ENCODE results near the gene DPP7.
"Not testable (repeated sequence)": the region's sequence is repeated elsewhere in the genome, so short reads cannot be mapped to it uniquely, and the experiment has no call there.

Gene DPP7

DNA sequence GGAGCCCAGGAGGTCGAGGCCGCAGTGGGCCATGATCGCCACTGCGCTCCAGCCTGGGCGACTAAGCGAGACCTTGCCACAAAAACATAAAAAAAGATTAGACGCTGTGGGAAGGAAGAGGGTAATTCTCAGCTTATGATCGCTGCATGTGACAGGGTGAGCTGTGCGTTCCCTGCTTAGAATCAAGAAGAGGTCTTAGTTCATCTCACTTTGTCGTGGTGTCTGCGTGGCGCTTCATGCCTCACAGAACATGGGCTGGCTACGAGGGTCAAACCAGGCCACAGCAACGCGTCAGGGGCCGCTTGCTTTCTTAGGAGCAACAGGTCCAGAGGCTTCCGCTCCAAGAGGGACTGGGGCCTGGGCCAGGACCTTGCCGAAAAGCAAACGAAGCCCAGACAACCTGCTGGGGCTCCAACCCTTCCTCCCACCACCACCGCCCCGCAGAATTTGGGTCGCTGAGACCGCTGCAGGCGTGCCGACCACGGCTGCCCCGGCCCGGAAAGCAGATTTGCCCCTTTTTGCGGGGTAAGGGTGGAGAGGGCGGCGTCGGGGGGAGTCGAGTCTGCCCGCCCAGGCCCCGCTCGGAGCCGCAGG is 14.4 kb upstream of the DPP7 start:
- peak overlapping the region; percentile 55 for H3K4me3 ChIP-seq (ENCODE audit: severe bottlenecking)
- no peak for ATAC-seq (ENCODE audit: low read depth)
- no peaks in the 10 kb centered on the region for H3K27me3 ChIP-seq (ENCODE audit: insufficient read depth, poor library complexity, severe bottlenecking)
- peak overlapping the region; percentile 65 for H3K27ac ChIP-seq (ENCODE audit: poor library complexity, severe bottlenecking)
- H3K4me1 ChIP-seq (ENCODE audit: insufficient read depth, poor library complexity, severe bottlenecking), result no peaks in the 10 kb centered on the region
- no peaks in the 10 kb centered on the region for H3K9me3 ChIP-seq (ENCODE audit: severe bottlenecking)
- DNase-seq (ENCODE audit: low spot score), result no peak
- H3K36me3 ChIP-seq (ENCODE audit: low read depth), result no peaks in the 10 kb centered on the region
- TF ChIP-seq, protein P1, sequence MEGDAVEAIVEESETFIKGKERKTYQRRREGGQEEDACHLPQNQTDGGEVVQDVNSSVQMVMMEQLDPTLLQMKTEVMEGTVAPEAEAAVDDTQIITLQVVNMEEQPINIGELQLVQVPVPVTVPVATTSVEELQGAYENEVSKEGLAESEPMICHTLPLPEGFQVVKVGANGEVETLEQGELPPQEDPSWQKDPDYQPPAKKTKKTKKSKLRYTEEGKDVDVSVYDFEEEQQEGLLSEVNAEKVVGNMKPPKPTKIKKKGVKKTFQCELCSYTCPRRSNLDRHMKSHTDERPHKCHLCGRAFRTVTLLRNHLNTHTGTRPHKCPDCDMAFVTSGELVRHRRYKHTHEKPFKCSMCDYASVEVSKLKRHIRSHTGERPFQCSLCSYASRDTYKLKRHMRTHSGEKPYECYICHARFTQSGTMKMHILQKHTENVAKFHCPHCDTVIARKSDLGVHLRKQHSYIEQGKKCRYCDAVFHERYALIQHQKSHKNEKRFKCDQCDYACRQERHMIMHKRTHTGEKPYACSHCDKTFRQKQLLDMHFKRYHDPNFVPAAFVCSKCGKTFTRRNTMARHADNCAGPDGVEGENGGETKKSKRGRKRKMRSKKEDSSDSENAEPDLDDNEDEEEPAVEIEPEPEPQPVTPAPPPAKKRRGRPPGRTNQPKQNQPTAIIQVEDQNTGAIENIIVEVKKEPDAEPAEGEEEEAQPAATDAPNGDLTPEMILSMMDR (IDR thresholded peaks at IDR 0.05; ENCODE audit: poor library complexity, severe bottlenecking), result no peak

DNA sequence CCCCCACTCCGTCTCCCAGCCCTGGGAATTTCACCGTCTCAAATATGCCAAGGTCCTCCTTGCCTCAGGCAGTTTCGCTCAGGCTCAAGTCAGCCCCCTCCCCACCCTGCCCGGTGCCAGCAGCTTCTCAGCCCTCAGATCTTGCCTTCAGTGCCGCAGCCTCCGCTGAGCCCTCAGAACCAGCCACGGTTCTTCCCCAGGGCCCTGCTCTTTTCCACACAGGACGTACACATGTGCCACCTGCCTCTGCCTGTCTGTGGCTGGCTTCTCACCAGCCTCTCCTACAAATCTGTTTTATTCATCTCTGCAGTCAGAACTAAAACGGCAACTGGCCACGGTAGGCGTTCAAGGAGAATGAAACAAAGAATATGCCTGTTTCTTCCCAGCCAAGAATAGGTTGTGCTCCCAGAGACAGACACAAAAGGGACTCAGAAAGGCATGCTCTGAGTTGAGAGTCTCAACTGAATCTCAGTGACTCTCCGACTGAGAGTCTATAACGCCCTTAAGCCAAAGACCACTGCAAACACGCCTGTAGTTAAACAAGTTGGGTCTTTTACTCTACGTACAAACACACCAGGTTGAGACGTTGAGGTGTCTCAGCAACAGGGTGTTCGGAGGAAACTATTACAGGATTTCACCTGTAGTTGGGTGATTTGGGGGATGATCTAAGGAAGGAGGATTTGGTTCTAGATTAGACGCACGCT is 13.8 kb upstream of the DPP7 start:
- Histone ChIP-seq H3K27ac (ENCODE audit: poor library complexity, severe bottlenecking) (peak overlapping the region; percentile 65), H3K27me3 (ENCODE audit: insufficient read depth, poor library complexity, severe bottlenecking) (no peaks in the 10 kb centered on the region), H3K36me3 (ENCODE audit: low read depth) (no peaks in the 10 kb centered on the region), H3K4me3 (ENCODE audit: severe bottlenecking) (peak overlapping the region; percentile 55), H3K4me1 (ENCODE audit: insufficient read depth, poor library complexity, severe bottlenecking) (no peaks in the 10 kb centered on the region), H3K9me3 (ENCODE audit: severe bottlenecking) (no peaks in the 10 kb centered on the region)
- ATAC-seq (ENCODE audit: low read depth) (no peak), DNase-seq (ENCODE audit: low spot score) (no peak)
- TF ChIP-seq, protein P1 (IDR thresholded peaks at IDR 0.05; ENCODE audit: poor library complexity, severe bottlenecking), result no peak

DNA sequence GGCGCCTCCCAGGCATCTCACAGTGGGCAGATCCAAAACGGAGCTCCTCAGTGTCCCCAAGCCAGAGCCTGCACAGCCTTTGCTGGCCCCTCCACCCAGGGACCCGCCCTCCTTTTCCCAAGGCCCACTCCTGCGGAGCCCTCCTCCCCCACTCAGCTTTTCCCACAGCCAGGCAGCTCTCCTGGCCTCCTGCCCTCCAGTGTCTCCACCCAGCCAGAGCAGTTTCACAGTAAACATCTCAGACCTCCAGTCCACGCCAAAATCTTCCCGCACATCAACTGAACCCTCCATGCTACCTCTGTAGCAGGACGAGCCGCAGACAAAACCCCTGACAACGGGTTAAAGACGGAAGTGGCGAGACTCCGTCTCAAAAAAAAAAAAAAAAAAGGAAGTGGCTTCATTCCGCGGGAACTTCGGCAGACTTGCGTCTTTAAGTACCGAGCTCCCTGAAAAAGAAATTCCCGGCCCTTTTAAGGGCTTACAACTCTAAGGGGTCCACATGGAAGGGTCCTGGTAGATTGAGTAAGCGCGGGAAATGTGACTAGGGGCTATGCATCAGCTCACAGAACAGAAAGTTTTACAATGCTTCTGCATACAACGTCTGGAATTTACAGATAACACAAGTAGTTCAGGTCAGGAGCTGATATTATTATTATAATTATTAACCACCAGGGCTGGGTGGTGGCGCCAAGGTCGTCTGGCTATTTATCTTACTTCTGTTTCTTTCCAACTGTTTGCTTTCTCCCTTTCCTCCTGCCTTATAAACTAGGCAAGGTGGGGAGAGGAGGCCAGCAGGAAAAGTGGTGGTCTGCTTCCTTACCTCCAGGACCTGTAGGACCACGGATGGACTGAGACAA is 13.0 kb upstream of the DPP7 start:
- H3K27me3 ChIP-seq (ENCODE audit: insufficient read depth, poor library complexity, severe bottlenecking), result no peaks in the 10 kb centered on the region
- TF ChIP-seq, protein P1 (IDR thresholded peaks at IDR 0.05; ENCODE audit: poor library complexity, severe bottlenecking), result no peak
- no peaks in the 10 kb centered on the region for H3K36me3 ChIP-seq (ENCODE audit: low read depth)
- H3K27ac ChIP-seq (ENCODE audit: poor library complexity, severe bottlenecking), result peak overlapping the region; percentile 65
- DNase-seq (ENCODE audit: low spot score) (no peak), ATAC-seq (ENCODE audit: low read depth) (no peak)
- peak overlapping the region; percentile 55 for H3K4me3 ChIP-seq (ENCODE audit: severe bottlenecking)
- no peaks in the 10 kb centered on the region for H3K4me1 ChIP-seq (ENCODE audit: insufficient read depth, poor library complexity, severe bottlenecking)
- H3K9me3 ChIP-seq (ENCODE audit: severe bottlenecking), result no peaks in the 10 kb centered on the region

DNA sequence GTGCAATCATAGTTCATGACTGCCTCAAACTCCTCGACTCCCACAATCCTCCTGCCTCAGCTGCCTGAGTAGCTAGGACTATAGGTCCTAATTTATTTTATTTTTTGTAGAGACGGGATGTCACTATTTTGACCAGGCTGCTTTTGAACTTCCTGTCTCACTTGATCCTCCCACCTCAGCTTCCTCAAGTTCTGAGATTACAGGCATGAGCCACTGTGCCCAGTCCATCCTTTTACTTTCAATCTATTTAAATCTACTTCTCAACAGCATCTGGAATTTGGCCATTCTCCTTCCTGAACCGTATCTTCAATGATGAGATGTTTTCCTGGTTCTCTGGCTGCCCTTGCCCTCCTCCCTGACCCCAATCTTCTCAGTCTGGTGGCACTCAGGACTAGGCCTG is 12.3 kb upstream of the DPP7 start:
- no peaks in the 10 kb centered on the region; the same call in 1 of the 2 replicates for H3K36me3 ChIP-seq (ENCODE audit: low read depth)
- H3K9me3 ChIP-seq (ENCODE audit: severe bottlenecking), result no peaks in the 10 kb centered on the region
- no peaks in the 10 kb centered on the region for H3K4me1 ChIP-seq (ENCODE audit: insufficient read depth, poor library complexity, severe bottlenecking)
- TF ChIP-seq, protein P1 (IDR thresholded peaks at IDR 0.05; ENCODE audit: poor library complexity, severe bottlenecking), result no peak
- DNase-seq (ENCODE audit: low spot score) (no peak), ATAC-seq (ENCODE audit: low read depth) (no peak)
- peak overlapping the region; percentile 65 for H3K27ac ChIP-seq (ENCODE audit: poor library complexity, severe bottlenecking)
- no peak overlapping the region for H3K4me3 ChIP-seq (ENCODE audit: severe bottlenecking)
- H3K27me3 ChIP-seq (ENCODE audit: insufficient read depth, poor library complexity, severe bottlenecking), result no peaks in the 10 kb centered on the region

DNA sequence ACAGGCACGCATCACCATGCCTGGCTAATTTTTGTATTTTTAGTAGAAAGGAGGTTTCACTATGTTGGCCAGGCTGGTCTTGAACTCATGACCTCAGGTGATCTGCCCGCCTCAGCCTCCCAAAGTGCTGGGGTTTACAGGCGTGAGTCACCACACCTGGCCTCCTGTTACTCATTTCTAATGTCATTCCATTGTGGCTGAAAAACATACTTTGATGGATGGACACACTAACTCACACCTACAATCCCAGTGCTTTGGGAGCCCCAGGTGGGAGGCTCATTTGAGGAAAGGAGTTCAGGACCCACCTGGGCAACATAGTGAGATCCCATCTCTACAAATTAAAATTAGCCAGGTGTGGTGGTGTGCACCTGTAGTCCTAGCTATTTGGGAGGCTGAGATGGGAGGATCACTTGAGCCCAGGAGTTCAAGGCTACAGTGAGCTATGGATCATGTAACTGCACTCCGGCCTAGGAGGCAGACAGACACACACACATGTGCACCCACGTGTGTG is 9.5 kb upstream of the DPP7 start:
- not testable (repeated sequence) for H3K27me3 ChIP-seq (ENCODE audit: insufficient read depth, poor library complexity, severe bottlenecking); H3K9me3 ChIP-seq (ENCODE audit: severe bottlenecking); H3K4me1 ChIP-seq (ENCODE audit: insufficient read depth, poor library complexity, severe bottlenecking); ATAC-seq (ENCODE audit: low read depth); H3K27ac ChIP-seq (ENCODE audit: poor library complexity, severe bottlenecking); H3K36me3 ChIP-seq (ENCODE audit: low read depth); DNase-seq (ENCODE audit: low spot score); H3K4me3 ChIP-seq (ENCODE audit: severe bottlenecking)

All from RWPE2 (cell line).